ENCODE data around the gene TWSG1.
"Not testable (repeated sequence)": the region's sequence is repeated elsewhere in the genome, so short reads cannot be mapped to it uniquely, and the experiment has no call there.

Gene TWSG1

DNA sequence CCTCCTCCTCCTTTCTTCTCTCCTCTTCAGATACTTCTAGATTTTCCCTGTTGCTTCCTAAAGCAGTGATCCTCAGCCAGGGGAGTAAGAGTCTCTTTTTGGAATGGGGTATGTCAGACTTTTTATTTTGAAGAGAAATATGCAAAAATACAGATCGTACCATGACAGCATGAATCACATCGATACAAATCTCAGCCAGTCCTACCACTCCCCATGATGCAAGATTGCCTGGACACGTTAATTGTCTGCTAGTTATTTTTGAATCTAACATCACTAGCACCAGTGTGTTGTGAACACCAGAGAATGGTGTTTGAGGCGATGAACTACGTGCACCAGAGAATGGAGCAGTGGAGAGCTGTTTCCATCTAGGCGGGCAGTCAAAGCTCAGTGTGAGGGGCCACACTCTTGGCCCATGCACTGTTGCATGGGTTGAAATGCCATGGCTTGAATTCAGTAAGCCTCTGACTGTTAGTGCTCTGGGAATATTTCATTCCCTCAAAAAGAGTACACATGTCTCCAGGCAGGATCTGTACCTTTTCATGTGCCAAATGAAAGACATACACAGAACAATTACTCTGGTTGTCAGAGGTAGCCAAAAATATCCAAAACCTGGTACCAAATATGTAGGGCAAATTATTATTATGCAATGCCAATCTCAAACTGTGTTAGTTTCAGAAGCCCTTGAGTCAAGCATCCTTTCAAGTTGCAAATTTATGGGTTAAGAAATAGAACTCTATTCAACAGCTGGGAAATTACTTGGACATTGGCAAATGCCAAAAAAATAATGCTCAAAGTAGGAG lies 94.5 kb downstream of the TWSG1 start:
- no peak for DNase-seq

DNA sequence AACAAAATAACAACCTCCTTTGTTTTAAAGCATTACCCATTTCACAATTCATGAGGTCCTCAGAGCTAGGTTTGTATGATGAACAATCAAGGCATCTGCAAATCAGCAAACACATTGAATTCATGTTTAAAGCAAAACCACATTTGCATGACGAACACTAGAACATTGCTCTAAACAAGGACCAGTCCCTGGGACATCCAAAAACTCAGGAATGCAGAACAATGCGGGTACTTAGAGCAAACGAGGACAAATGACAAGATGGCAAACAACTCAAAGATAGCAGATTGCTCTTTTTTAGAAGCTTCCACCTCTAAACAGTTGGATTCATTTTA lies 95.1 kb downstream of the TWSG1 start:
- DNase-seq, result no peak

DNA sequence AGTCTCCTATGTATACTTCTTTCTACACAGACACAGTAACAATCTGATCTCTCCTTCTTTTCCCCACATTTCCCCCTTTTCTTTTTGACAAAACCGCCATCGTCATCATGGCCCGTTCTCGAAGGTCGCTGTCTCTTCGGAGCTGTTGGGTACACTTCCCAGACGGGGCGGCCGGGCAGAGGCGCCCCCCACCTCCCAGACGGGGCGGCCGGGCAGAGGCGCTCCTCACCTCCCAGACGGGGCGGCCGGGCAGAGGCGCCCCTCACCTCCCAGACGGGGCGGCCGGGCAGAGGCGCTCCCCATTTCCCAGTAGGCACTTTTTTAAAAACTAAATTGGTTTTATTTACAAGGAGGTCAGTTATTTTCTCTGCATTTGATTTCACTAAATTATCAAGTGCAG lies 95.7 kb downstream of the TWSG1 start:
- not testable (repeated sequence) for DNase-seq

DNA sequence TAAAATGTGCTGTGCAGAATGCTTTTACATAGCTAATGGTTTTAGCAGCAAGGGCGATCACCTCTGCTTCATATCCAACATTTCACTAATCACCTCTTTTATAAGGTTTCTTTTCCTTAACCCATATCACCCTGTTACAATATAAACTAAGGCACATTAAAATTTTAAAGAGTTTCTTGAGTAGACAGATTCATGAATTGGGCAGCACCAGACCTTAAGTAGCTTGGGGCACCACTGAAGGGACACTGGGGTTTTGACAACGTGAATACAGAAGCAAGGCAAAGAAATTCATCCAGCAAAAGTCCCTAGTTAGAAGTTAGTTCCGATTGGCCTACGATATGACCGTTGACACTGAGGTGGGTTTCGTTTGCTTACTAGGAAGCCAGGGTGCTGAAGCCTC lies 96.7 kb downstream of the TWSG1 start:
- DNase-seq, result no peak

DNA sequence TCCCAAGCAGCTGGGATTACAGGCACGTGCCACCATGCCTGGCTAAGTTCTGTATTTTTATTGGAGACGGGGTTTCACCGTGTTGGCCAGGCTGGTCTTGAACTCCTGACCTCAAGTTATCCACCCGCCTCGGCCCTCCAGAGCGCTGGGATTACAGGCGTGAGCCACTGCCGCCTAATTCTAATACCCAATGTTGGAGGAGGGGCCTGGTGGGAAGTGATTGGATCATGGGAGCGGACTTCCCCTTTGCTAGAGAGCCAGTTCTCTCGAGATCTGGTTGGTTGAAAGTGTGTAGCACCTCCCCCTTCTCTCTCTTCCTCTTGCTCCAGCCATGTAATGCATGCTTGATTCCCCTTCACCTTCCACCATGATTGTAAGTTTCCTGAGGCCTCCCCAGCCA lies 98.5 kb downstream of the TWSG1 start:
- not testable (repeated sequence) for DNase-seq

DNA sequence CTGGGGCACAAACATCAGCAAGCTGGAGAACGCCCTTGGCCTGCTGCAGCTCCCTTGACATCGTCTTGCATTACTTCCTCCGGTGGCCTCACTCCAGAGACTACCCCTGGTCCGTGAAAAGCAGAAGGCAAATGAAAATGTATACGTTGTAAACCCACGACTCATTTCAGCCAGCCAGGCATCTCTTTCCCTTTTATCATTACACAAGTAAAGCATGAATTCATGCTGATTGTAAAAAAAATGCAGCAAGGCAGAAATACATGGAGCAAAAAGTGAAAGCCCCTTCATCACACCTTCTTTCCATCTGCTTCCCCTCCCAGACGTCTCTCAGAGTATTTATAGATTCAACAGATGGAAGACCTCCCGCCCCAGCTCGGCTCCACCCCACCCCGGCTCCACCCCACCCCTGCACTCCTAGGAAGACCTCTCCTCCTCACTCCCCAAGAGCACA lies 99.1 kb downstream of the TWSG1 start:
- DNase-seq, result no peak

DNA sequence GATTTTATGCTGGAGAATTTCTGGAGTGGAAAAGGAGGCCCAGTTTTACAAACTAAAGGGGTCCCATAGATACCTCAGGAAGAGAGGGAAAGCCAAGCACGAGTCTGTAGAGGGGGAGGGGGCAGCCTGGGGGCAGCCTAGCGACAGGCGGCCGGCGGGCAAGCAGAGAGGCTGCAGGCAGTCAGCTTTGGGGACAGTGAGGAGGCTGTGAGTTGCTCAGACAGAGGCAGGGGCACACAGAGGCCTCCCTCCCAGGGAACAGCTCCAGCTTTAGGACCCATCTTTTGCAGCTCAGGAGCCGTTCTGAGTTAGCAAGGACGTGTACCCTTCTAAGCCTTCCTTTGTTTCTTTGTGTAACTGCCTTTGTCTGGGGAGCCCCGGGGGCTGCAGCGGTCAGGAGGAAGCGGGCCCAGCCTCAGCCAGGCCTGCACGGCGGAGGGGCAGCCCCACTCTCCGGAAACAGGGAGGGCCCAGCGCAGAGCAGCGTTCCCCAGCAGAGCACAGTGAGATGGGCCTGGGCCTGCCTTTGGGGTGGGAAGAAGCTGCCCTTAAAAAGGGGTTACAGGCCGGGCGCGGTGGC lies 99.6 kb downstream of the TWSG1 start:
- no peak for DNase-seq

DNA sequence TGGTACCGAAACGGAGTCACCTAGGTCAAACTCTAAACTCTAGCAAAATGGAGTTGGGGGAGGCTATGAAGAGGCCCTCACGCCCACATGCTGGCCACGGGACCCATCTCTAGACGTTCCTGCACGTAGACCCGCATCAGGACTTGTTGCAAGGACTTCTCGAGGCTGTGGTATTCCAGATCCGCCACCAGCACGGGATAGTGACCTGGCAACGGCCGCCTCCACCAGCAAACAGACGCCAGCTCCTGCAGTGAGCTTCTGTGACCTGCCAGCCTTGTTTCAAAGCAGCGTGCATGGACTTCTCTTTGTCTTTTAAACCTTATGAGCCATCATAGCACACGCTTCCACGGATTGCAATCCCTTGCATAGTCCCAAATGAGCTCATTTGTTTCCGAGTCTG lies 100.5 kb downstream of the TWSG1 start:
- DNase-seq, result no peak

DNA sequence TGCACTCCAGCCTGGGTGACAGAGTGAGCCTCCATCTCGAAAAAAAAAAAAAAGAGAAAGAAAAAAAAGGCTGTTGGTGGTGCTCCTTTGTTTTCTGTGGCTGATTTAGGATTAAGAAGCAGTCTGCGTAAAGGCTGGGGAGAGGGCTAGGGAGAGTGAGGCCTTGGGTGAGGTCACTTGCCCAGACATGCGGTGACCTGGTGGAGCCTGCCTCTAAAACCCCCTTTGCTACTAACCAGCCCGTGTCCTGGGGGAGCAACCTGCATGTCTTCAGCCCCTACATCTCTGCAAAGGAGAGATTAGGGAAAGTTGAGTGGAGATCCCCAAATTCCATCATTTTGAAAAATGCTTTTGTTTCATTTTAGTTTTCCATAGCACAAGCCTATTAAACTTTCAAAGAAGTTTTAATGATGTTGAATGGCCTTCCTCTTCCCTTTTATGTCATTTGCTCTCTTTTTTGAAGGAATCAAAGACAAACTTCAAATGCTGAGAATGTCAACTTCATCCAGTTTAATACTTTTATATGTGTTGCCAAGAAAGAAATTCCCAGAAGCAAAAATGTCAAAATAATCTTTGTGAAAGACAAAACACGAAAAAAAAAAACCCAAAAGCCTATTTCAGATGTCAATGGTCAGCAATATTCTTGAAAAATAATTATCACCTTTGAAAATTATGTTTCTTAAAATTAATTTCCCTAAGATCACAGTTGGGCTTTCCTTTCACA lies 101.8 kb downstream of the TWSG1 start:
- no peak for DNase-seq

DNA sequence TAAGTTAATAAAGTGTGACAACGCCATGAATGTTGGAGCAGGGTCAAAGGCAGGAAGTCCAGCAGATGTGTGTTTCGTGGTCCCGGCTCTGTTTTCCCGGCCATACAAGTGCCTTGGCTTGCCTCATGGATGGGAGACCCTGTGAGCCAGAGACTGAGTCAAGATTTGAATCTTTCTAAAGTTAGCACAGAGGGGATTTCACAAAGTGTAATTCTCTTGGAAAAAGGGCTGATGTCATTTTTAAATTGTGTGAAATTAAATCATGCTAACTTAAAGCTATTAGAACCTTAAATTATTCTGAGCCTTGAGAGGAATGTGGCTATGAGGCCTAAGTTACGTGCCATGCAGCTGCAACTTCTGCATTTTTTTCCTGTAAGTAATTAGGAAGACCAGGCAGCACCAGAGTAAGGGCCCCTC lies 102.5 kb downstream of the TWSG1 start:
- DNase-seq, result no peak

DNA sequence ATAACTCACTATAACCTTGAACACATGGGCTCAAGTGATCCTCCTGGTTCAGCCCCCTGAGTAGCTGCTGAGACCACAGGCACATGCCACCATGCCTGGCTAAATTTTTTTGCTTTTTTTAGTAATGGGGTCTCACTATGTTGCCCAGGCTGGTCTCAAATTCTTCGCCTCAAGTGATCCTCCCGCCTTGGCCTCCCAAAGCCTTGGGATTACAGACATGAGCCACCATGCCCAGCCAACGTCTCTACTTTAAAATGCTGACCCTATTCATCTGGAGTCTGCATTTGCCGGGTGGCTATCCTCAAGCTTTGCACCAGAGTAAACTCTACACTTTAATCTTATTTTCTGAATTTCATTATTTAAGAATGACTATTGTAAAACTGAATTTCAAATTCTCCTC lies 103.1 kb downstream of the TWSG1 start:
- no peak for DNase-seq

DNA sequence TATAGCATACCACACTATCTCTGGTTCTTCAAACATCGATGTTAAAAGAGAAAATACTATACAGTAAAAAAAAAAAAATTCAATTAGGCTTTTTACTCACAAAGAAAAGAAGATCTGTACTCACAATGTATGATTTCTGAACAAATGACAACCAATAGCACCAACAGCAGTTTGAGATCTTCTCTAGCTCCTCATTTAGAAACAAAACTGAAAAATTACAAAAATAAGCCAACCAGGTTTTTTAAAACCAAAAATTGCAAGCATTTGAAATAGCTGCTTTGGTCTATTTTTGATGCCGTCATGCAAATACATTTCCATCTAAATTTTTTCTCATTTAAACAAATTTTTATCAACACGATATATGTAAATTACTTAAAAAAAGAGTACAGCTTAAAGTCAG lies 106.5 kb downstream of the TWSG1 start:
- DNase-seq, result no peak

DNA sequence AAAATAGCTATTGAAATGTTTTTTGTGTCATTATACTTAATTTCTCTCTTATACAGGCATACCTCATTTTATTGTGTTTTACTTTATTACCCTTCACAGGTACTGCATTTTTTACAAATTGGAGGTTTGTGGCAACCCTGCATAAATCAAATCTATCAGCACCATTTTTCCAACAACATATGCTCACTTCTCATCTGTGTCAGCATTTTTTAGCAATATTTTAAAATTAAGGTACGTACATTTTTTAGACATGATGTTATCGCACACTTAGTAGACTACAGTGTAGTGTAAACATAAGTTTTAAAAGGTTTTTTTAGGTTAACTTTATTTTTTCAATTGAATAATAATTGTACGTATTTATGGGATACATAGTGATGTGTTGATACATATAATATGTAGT lies 110.0 kb downstream of the TWSG1 start:
- DNase-seq, result no peak

DNA sequence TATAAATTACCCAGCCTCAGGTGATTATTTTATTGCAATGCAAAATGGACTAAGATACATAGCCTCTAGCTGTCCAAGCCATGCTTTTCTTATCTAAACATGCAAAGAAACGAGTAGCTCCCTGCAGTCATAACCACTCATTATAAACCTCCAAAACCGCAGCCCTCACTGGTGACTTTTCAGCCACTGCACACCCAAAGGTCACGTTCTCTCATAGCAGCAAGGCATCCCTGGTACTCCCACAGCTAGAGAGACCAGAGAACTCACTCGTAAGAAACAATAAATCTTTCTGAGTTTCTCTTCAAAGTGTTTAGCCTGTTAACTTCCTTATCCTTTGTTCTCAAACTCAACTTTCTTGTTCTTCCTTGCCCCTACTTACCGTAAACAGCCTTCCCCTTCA lies 112.3 kb downstream of the TWSG1 start:
- DNase-seq, result no peak

DNA sequence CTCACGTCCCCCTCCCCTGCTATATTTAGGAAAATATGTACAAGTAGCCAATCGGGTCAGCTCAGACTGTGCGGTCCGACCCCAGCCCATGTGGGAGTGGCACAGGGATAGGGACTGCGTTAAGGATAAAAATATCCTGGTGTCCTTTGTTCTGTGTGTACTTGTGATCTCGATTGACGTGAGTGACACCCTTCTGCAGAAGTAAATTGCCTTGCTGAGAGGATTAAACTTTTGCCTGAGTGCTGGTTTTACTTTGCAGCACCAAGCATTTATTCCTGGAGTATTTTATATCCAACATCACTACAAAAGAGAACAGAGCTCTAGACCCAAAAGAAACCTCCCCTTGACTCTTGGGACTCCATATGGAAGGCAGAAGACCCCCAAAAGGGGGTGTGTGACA lies 112.8 kb downstream of the TWSG1 start:
- DNase-seq, result no peak

DNA sequence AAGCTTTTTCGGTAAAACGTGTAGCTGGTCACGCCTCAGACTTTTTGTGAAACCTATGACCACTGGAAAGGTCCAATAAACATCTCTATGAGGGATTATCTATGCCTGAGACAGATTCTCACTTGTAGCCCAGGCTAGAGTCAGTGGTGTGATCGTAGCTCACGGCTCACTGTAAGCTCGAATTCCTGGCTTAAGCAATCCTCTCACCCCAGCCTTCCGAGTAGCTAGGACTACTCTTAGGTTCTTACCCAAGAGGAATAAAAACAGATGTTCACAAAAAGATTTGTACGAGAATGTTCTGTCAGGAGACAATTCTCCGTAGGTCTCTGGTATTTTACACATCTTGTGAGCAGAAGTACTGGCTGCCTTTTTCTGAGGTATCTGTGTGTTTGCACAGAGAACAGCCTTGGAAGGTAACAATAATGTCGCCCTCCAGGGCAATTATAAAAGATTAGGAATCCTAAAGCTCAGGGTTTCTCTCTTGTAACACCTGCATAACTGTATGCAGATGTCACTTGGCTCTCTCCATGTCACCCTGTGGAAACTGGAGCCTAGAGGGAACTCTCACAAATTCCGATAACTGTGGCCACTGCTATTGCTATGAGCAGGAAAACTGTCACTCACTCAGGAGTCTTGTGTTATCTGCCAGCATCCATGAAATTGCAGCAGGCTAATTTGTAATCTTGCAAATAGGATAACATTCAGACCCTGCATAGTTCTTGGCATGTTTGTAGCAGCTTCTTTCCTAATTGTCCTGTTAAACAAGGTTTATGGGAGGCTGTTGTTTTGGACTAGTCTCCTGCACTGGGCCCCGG lies 115.2 kb downstream of the TWSG1 start:
- no peak for DNase-seq

DNA sequence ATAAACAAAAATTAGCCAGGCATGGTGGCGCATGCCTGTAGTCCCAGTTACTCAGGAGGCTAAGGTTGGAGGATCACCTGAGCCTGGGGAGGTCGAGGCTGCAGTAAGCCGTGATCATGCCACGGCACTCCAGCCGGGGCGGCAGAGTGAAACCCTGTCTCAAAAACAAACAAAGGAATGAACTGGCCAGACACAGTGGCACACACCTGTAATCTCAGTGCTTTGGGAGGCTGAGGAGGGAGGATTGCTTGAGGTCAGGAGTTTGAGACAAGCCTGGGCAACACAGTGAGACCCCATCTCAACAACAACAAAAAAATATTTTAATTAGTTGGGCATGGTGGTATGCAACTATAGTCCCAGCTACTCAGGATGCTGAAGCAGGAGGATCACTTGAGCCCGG lies 116.3 kb downstream of the TWSG1 start:
- DNase-seq, result not testable (repeated sequence)

All from NCI-H187 (cell line).